Stimulated activated CD4-positive, alpha-beta T cell treated with anti-CD3 and anti-CD28 coated beads, Interleukin-15, amount 100 ng/mL, for 48 hours (primary cell): ENCODE measurements around the gene RAD23A.
A peak's percentile ranks its signal among the peaks of the same experiment; 100 is the strongest.
"Not testable (repeated sequence)": the region's sequence is repeated elsewhere in the genome, so short reads cannot be mapped to it uniquely, and the experiment has no call there.

Source experiments
- DNase-seq, 2 donors: peaks; one replicate each; pipeline ENCODE4 v3.0.0-alpha.2; 2020; ENCODE audit warnings: low read depth in 2 of 2

Gene RAD23A

DNA sequence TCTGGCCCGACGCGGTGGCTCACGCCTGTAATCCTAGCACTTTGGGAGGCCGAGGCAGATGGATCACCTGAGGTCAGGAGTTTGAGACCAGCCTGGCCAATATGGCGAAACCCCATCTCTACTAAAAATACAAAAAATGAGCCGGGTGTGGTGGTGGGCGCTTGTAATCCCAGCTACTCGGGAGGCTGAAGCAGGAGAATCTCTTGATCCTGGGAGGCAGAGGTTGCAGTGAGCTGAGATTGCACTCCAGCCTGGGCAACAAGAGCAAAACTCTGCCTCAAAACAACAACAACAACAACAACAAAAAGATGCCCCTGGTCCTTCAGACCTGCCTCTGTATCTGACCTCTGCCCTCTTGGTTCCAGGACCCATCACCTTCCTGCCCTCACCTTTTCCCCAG is 9.9 kb downstream of the RAD23A start:
- not testable (repeated sequence) for DNase-seq

DNA sequence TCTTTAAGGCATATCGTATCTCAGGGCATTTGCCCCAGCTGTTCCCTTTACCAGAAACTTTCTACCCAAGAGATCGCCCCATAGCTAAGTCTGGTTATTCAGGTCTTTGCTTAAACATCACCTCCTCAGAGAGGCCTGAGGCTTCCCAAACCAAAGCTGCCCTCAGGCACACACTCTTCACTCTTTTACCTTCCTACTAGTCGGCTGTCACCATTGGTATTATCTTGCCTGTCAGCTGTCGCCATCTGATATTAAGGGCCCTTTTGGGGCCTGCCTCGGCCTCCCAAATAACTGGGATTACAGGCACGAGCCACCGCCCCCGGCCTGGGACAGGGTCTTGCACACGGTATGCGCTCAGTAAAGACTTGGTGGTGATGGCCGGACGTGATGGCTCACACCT is 10.3 kb downstream of the RAD23A start:
- DNase-seq: no peak

DNA sequence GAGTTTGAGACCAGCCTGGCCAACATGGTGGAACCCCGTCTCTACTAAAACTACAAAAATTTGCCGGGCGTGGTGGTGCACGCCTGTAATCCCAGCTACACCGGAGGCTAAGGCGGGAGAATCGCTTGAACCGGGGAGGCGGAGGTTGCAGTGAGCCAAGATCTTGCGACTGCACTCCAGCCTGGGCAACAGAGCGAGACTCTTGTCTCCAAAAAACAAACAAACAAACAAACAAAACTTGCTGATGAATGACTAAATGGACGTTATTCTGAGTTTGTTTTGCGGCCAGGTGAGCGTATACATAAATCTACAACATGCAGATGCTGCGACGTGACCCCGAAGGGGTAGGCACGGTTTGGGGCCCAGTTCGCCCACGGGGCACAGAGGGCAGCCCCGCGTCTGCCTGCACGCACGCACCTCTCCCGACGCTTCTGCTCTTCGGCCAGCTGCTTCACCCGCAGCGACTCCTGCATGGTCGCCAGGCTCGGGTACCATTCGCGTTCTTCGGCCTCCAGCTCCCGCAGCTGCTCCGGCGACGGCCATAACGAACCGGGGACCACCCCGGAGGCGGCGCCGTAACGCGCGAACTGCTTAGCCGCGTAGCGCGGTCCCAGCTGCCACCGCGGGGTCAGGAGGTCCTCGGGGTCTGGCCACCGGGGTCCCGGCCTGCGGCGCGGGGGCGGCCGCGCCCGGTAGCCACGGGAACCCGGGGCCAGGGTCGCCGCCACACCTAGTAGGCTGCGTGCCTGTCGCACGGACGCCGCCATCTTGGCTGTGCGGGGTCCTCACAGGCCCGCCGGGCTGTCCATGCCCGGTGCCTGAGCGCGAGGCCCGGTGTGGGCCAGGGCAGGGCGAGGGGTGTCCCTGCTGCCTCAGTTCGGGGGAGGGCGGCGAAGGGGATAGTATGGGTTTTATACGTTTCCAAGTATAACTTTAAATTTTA is 11.1 kb downstream of the RAD23A start, which contains the start of gene GADD45GIP1:
Gene GADD45GIP1 (minus strand): TSS at position 778 of the 943 bp plus-strand sequence. CDS start 11 bp downstream, at position 767.
- peak; percentile 75 to 84 for DNase-seq

GRCh38 chr19:12957389-12957952 is 11.8 kb downstream of the RAD23A start:
- not testable (repeated sequence) for DNase-seq

- no peak for DNase-seq
These were observed 13.8 kb downstream of the RAD23A start for GRCh38 chr19:12959481-12959880.

DNA sequence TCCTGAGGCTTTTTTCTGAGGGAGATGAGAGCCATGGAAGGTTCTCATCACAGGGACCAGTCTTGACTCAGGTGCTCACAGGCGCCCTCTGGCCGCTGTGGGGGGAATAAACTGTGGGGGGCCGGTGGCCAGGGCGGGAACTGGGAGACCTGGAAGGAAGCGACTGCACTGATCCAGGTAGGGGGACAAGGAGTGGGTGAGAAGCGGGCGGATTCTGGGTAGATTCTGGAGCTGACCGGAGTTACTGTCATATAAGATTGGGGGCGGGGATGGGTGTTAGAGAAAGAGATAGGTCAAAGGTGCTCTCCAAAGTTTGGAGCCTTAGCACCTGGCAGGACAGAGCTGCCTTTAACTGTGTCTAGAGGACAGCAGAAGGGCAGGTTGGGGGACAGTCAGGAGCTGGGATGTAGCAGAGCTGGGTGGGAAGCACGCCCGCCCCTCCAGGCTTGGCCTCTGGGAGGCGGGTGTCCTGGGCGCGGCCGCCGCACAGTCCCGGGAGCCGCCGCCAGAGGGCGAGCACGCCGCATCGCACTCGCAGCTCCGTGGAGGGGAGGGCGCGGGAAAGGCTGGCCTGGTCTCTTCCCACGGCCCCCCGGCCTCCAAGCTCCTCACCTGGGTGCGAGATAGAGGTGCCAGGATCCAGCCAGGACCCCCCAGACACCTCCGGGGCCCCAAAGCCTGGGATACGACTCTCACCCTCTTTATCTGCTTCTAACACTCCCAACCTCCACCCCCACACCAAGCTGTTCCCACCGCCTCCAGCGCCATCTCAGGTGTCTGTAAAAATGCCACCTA is 19.6 kb downstream of the RAD23A start:
- DNase-seq: peak; percentile 71 to 81

- no peak for DNase-seq
These were observed 20.1 kb downstream of the RAD23A start for GRCh38 chr19:12965812-12966135.

- no peak for DNase-seq
These were observed 22.2 kb downstream of the RAD23A start for GRCh38 chr19:12967907-12968306.

DNA sequence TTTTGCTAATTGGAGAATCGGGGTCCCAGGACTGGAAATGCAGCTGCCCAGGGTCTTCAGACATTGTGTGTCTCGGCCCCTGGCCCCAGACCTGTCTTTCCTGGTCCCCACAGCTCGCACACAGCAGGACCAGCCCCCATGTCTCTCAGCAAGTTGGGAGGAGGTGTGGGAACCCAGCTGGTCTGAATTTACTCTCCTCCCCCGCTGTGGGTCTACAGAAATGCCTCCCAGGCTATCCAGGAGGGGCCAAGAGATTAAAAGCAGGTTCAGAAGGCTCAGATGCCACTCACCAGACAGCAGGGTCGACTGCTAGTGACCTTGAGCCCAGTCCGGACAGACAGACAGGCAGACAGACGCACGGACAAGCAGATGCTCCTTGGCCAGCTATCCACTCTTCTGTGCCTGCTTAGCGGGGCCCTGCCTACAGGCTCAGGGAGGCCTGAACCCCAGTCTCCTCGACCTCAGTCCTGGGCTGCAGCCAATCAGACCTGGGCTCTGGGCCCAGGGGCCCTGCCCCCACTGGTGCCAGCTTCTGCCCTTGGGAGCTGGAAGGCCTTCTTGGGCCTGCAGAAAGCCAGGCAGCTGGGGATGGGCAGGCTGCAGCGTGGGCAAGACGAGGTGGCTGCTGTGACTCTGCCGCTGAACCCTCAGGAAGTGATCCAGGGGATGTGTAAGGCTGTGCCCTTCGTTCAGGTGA is 23.8 kb downstream of the RAD23A start, which contains the start of gene DAND5:
Gene DAND5 (plus strand): TSS at position 285 of the 697 bp plus-strand sequence. CDS start 85 bp downstream, at position 370.
- DNase-seq: no peak

- no peak for DNase-seq
These were observed 24.6 kb downstream of the RAD23A start for GRCh38 chr19:12970070-12970820.

GRCh38 chr19:12973236-12973635 is 27.6 kb downstream of the RAD23A start:
- no peak for DNase-seq

DNA sequence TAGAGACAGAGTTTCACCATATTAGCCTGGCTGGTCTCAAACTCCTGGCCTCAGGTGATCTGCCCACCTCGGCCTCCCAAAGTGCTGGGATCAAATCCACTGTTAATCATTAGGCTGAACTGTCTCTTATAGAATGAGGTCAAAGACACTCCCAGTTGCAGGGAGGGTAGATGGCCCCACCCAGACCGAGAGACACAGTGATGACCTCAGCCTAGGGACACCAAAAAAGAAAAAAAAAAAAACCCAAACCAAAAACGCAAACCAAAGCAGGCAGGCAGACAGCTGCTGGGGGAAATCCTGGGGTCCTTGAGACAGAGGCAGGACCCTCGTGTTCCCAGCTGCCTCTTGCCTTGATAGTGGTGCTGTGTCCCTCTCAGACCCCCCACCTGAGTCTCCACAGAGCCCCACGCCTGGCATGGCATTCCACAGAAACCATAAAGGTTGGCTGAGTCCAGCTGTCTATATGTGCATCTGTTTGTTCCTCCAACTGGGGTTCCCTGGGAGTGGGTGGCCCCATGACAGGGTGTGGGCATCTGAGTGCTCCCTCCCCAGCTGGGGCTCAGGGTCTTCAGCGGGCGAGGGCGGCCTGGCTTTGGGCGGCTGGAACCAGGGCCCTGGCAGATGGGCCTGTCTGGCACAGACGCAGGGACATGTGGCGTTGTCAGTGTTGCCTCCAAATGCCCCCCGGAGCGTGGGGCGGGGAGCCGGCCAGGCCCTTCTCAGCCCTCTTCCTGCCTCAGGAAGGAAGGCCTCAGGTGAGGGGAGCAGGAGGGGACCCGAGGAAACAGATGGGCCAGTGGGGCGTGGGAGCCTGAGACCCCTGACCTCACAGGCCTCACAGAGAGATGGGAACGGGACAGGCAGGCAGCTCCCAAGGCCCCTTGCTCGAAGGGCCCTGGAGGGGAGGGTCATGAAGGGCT is 28.9 kb downstream of the RAD23A start:
- no peak for DNase-seq

GRCh38 chr19:12975221-12975741 is 29.6 kb downstream of the RAD23A start:
- no peak for DNase-seq

GRCh38 chr19:12976109-12976508 is 30.4 kb downstream of the RAD23A start:
- DNase-seq: not testable (repeated sequence)

DNA sequence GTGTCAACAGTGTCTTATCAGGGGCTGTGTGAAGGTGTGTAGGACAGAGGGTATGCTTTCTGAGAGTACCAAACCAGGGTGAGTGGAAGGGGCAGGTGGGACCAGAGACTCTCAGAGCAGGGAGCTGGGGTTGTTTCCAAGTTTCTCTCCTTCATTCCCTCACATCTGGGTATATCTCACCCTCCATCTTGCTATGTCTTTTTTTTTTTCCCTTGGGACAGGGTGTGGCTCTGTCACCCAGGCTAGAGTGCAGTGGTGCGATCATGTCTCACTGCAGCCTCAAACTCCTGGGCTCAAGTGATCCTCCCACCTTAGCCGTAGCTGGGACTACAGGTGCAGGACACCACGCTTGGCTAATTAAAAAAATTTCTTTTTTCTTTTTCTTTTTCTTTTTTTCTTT is 34.3 kb downstream of the RAD23A start:
- DNase-seq: no peak

DNA sequence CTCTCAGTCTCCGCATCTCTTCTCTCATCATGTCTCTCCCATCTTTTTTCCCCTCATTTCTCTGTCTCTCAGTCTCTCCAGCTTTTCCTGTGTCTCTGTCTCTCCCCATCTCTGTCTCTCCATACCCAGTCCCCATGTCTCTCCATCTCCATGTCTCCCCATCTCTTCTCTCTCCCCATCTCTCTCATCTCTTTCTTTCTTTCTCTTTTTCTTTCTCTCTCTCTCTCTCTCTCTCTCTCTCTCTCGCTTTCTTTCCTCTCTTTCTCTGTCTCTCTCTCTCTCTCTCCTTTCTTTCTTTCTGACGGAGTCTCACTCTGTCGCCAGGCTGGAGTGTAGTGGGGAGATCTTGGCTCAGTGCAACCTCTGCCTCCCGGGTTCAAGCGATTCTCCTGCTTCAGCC is 37.0 kb downstream of the RAD23A start:
- DNase-seq: no peak

GRCh38 chr19:12983091-12983490 is 37.4 kb downstream of the RAD23A start:
- no peak for DNase-seq

DNA sequence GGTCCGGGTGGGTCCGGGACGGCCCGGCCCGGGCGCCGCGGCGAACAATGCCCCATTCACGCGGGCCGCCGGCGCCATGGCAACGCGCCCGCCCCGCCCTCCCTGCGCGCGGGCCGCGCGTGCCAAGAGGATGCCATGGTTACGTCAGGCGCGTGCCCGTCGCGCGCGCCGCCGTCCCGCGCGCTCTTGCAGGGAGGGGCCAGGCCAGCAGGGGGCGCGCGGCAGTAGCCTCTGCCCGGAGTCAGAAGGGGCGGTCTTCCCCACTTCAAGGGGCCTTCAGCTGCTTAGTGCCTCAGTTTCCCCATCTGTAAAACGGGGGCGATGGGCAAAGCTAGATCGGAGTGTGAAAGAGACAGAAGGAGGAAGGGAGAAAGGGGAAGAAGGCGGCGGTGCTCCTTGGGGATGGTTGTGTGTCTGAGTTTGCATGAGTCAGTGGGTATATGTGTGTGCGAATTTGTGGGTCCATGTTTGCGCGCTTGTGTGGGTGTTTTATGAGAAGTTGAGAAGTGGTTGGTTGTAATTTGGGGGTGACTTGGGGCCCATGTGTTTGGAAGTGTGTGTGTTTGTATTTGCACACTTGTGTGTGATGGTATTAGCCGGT is 38.0 kb downstream of the RAD23A start:
- peak; percentile 60 to 73 for DNase-seq

GRCh38 chr19:12984143-12984627 is 38.5 kb downstream of the RAD23A start:
- no peak for DNase-seq
